HG02571 (cell line): ENCODE data around the gene E2F8.

Source experiments
- ATAC-seq: cut with Tn5 transposase; IDR thresholded peaks from one replicate; pipeline ENCODE4 v1.9.1; 2021; ENCODE audit warnings: mild to moderate bottlenecking, moderate library complexity; ENCODE audit not compliant: unreplicated experiment

E2F8 gene

GRCh38 chr11:19225581-19225980 lies 15.2 kb downstream of the E2F8 start:
- ATAC-seq, result no peak

GRCh38 chr11:19225123-19225522 lies 15.6 kb downstream of the E2F8 start:
- no peak for ATAC-seq

GRCh38 chr11:19220903-19221724 lies 19.6 kb downstream of the E2F8 start:
- ATAC-seq, result no peak

- no peak for ATAC-seq
Observed at GRCh38 chr11:19218786-19219460, 21.8 kb downstream of the E2F8 start.

GRCh38 chr11:19218216-19218615 lies 22.5 kb downstream of the E2F8 start:
- no peak for ATAC-seq

- ATAC-seq, result no peak
Observed at GRCh38 chr11:19216709-19217374, 23.9 kb downstream of the E2F8 start.

GRCh38 chr11:19216021-19216420 lies 24.7 kb downstream of the E2F8 start:
- ATAC-seq, result no peak

- ATAC-seq, result no peak
Observed at GRCh38 chr11:19209617-19210370, 31.0 kb downstream of the E2F8 start.

GRCh38 chr11:19208959-19209546 lies 31.7 kb downstream of the E2F8 start:
- no peak for ATAC-seq

- no peak for ATAC-seq
Observed at GRCh38 chr11:19208181-19208580, 32.6 kb downstream of the E2F8 start.

- no peak for ATAC-seq
Observed at GRCh38 chr11:19204836-19205235, 35.9 kb downstream of the E2F8 start.

- no peak for ATAC-seq
Observed at GRCh38 chr11:19201737-19202605, 38.8 kb downstream of the E2F8 start, which contains the start of gene CSRP3. Gene CSRP3 (minus strand): TSS chr11:19201983. CDS start chr11:19192448, 9,535 bp downstream.

GRCh38 chr11:19200410-19201201 lies 40.1 kb downstream of the E2F8 start:
- ATAC-seq, result no peak

- ATAC-seq, result no peak
Observed at GRCh38 chr11:19199771-19200170, 41.0 kb downstream of the E2F8 start.

- no peak for ATAC-seq
Observed at GRCh38 chr11:19199048-19199447, 41.7 kb downstream of the E2F8 start.

- ATAC-seq, result no peak
Observed at GRCh38 chr11:19196432-19196831, 44.3 kb downstream of the E2F8 start.

- no peak for ATAC-seq
Observed at GRCh38 chr11:19194620-19195308, 46.0 kb downstream of the E2F8 start.

- no peak for ATAC-seq
Observed at GRCh38 chr11:19193916-19194315, 46.8 kb downstream of the E2F8 start.
